Fibroblast of the aortic adventitia (primary cell): Measurements from ENCODE around the gene RGS6. TPM values are rescaled to one million over a fixed set of nuclear protein-coding genes. Genes with fewer than 3 reads are reported as not detected.

Source experiments
- DNase-seq: peaks from one replicate; pipeline ENCODE4 v3.0.0-alpha.2; 2010; ENCODE audit warnings: low read depth
- H3K4me3 ChIP-seq: 2 replicates; pipeline ENCODE4 v1.5.1; 2011; ENCODE audit warnings: low read depth, mild to moderate bottlenecking, control low read depth, low read length, moderate library complexity
- CTCF ChIP-seq: IDR thresholded peaks from 2 replicates; pipeline ENCODE4 v1.5.1; 2011; ENCODE audit warnings: mild to moderate bottlenecking, low read length, control low read depth, inconsistent platforms; ENCODE audit not compliant: insufficient read depth
- total RNA-seq: library from RNA; depleted of rRNA; stranded (reverse); fragments of >200 nt; gene quantifications from 2 replicates; pipeline ENCODE4 v1.2.3, GENCODE V29; 2012; ENCODE audit warnings: low replicate concordance

The RGS6 gene
- total RNA-seq, 1 donor = not detected

- H3K4me3 ChIP-seq = no peak overlapping the region
- no peak for TF ChIP-seq CTCF
- no peak for DNase-seq
These were observed 457.0 kb downstream of the RGS6 start for GRCh38 chr14:72389200-72389599.

GRCh38 chr14:72401101-72401625 lies 468.9 kb downstream of the RGS6 start:
- H3K4me3 ChIP-seq = no peak overlapping the region
- no peak for TF ChIP-seq CTCF
- no peak for DNase-seq

GRCh38 chr14:72401632-72402376 lies 469.6 kb downstream of the RGS6 start:
- DNase-seq = no peak
- H3K4me3 ChIP-seq = no peak overlapping the region
- no peak for TF ChIP-seq CTCF

GRCh38 chr14:72402377-72402772 lies 470.1 kb downstream of the RGS6 start:
- no peak overlapping the region for H3K4me3 ChIP-seq
- no peak for DNase-seq
- no peak for TF ChIP-seq CTCF

- no peak for TF ChIP-seq CTCF
- H3K4me3 ChIP-seq = no peak overlapping the region
- DNase-seq = no peak
These were observed 472.0 kb downstream of the RGS6 start for GRCh38 chr14:72404106-72404774.

- TF ChIP-seq CTCF = no peak
- no peak overlapping the region for H3K4me3 ChIP-seq
- no peak for DNase-seq
These were observed 472.8 kb downstream of the RGS6 start for GRCh38 chr14:72404998-72405397.
